ENCODE data around the gene TCF4.

Gene TCF4

GRCh38 chr18:55224086-55224625 is 363.8 kb downstream of the TCF4 start:
- CTCF ChIA-PET = interaction anchor here (0.7 to 1.9 kb wide), 2 partner anchors 10 to 126 kb away, joined by 3 to 8 read pairs; no protein-coding TSS in a partner anchor
- Histone ChIP-seq H3K4me1 (ENCODE audit: control insufficient read depth, insufficient read depth, low read length) (0 out of 2 replicates have a peak, but pooled peaks cover 3% of the 10 kb centered on the region), H3K4me3 (ENCODE audit: low read depth, low read length) (no peak overlapping the region), H3K27ac (ENCODE audit: extremely low read depth, low read depth, low read length) (no peak overlapping the region), H3K36me3 (ENCODE audit: control insufficient read depth in 2 of 2, insufficient read depth in 1 of 2, low read length in 2 of 2) (peaks cover 11 to 14% of the 10 kb centered on the region in 2 experiments), H3K9me3 (ENCODE audit: control insufficient read depth, insufficient read depth, low read depth, low read length) (no peaks in the 10 kb centered on the region)
- POLR2A ChIA-PET = no interaction called here
- no peak for TF ChIP-seq ZNF391 (tag by site-specific recombination; IDR thresholded peaks at IDR 0.05; ENCODE audit: borderline replicate concordance, low read depth)
- TF ChIP-seq ZNF394 (tag by site-specific recombination; IDR thresholded peaks at IDR 0.05; ENCODE audit: borderline replicate concordance) = no peak
- TF ChIP-seq ZNF433 (tag by site-specific recombination; IDR thresholded peaks at IDR 0.05; ENCODE audit: low read depth) = no peak
- no peak for TF ChIP-seq ZNF335 (tag by site-specific recombination; conservative IDR thresholded peaks at IDR 0.05)
- TF ChIP-seq ZNF311 (tag by site-specific recombination; IDR thresholded peaks at IDR 0.05; ENCODE audit: borderline replicate concordance) = no peak
- TF ChIP-seq ZNF148 (tag by site-specific recombination; IDR thresholded peaks at IDR 0.05; ENCODE audit: borderline replicate concordance) = no peak
- TF ChIP-seq ZNF560 (tag by site-specific recombination; IDR thresholded peaks at IDR 0.05; ENCODE audit: borderline replicate concordance) = no peak
- no peak for TF ChIP-seq ZSCAN23 (tag by site-specific recombination; IDR thresholded peaks at IDR 0.05)

- no peaks in the 10 kb centered on the region for H3K9me3 ChIP-seq (ENCODE audit: control insufficient read depth, insufficient read depth, low read depth, low read length)
- POLR2A ChIA-PET = no interaction called here
- no peak overlapping the region for H3K4me3 ChIP-seq (ENCODE audit: low read depth, low read length)
- H3K27ac ChIP-seq (ENCODE audit: extremely low read depth, low read depth, low read length) = no peak overlapping the region
- CTCF ChIA-PET = no interaction called here
- H3K4me1 ChIP-seq (ENCODE audit: control insufficient read depth, insufficient read depth, low read length) = 0 out of 2 replicates have a peak, but pooled peaks cover 3% of the 10 kb centered on the region
- peaks cover 0 to 4% of the 10 kb centered on the region in 2 experiments; a peak in 1 of 3 replicates for H3K36me3 ChIP-seq (ENCODE audit: control insufficient read depth in 2 of 2, insufficient read depth in 1 of 2, low read length in 2 of 2)
- no peak for TF ChIP-seq ZNF654 (tag by site-specific recombination; IDR thresholded peaks at IDR 0.05; ENCODE audit: low read depth)
- no peak for TF ChIP-seq ZNF366 (tag by site-specific recombination; conservative IDR thresholded peaks at IDR 0.05)
- TF ChIP-seq ZNF837 (tag by site-specific recombination; IDR thresholded peaks at IDR 0.05) = no peak
- no peak for TF ChIP-seq REPIN1 (tag by site-specific recombination; IDR thresholded peaks at IDR 0.05; ENCODE audit: low read depth)
- no peak for TF ChIP-seq ZNF843 (tag by site-specific recombination; IDR thresholded peaks at IDR 0.05)
- TF ChIP-seq ZNF571 (tag by site-specific recombination; IDR thresholded peaks at IDR 0.05) = no peak
- TF ChIP-seq ZSCAN4 (tag by site-specific recombination; IDR thresholded peaks at IDR 0.05) = no peak
- TF ChIP-seq ZNF292 (tag by site-specific recombination; IDR thresholded peaks at IDR 0.05; ENCODE audit: borderline replicate concordance, low read depth) = no peak
- no peak for TF ChIP-seq ZNF362 (tag by site-specific recombination; IDR thresholded peaks at IDR 0.05)
- TF ChIP-seq HIC1 (tag by site-specific recombination; IDR thresholded peaks at IDR 0.05) = no peak
- no peak for TF ChIP-seq ZNF48 (tag by site-specific recombination; IDR thresholded peaks at IDR 0.05)
- no peak for TF ChIP-seq ZNF146 (tag by site-specific recombination; IDR thresholded peaks at IDR 0.05)
- no peak for TF ChIP-seq TSHZ1 (tag by site-specific recombination; IDR thresholded peaks at IDR 0.05; ENCODE audit: borderline replicate concordance)
- TF ChIP-seq ZNF704 (tag by site-specific recombination; IDR thresholded peaks at IDR 0.05) = no peak
- TF ChIP-seq SP7 (tag by site-specific recombination; IDR thresholded peaks at IDR 0.05) = no peak
Observed at GRCh38 chr18:55221622-55222021, 366.4 kb downstream of the TCF4 start.
